Calu3 (cell line): ENCODE results near the gene CDK12. TPM values are rescaled to one million over a fixed set of nuclear protein-coding genes. Genes with fewer than 3 reads are reported as not detected.

Experiments
- BruUV-seq: library from RNA; stranded (reverse); fragments of 400-500 nt; replicated peaks from 2 replicates; lab custom pipeline; 2021; lab: Mats Ljungman, UMichigan
- CTCF ChIA-PET: fragments of 300-600 bp; sonication (Branson Sonifier 250); formaldehyde crosslinking; loops from one replicate; lab custom pipeline; 2022; ENCODE audit warnings: antibody characterized with exemption; lab: Charles Lee
- DNase-seq: peaks from one replicate; pipeline ENCODE4 v3.0.0; 2022
- H3K27ac Mint-ChIP-seq: one replicate; pipeline ENCODE4 v1.8.0; 2022; ENCODE audit warnings: mixed read lengths; ENCODE audit not compliant: unreplicated experiment
- H3K27me3 Mint-ChIP-seq: one replicate; pipeline ENCODE4 v1.8.0; 2022; ENCODE audit warnings: mixed read lengths; ENCODE audit not compliant: unreplicated experiment
- H3K36me3 Mint-ChIP-seq: one replicate; pipeline ENCODE4 v1.8.0; 2022; ENCODE audit warnings: mild to moderate bottlenecking, moderate library complexity, mixed read lengths; ENCODE audit not compliant: insufficient read depth, unreplicated experiment
- H3K4me1 Mint-ChIP-seq: one replicate; pipeline ENCODE4 v1.8.0; 2022; ENCODE audit warnings: mild to moderate bottlenecking, low read depth, mixed read lengths; ENCODE audit not compliant: unreplicated experiment
- H3K4me3 Mint-ChIP-seq: one replicate; pipeline ENCODE4 v1.8.0; 2022; ENCODE audit warnings: mild to moderate bottlenecking, low read depth, moderate library complexity, mixed read lengths; ENCODE audit not compliant: unreplicated experiment
- H3K9me3 Mint-ChIP-seq: one replicate; pipeline ENCODE4 v1.8.0; 2022; ENCODE audit warnings: low read depth, mixed read lengths; ENCODE audit not compliant: unreplicated experiment
- intact Hi-C: fragments of 100-400 bp; cut with micrococcal nuclease; formaldehyde crosslinking; loops from one replicate; pipeline ENCODE4 v1.10.0; 2022; ENCODE audit not compliant: unreplicated experiment
- total RNA-seq: library from RNA; stranded (reverse); gene quantifications from 2 replicates; pipeline ENCODE4 v1.2.3, GENCODE V29; 2022
- TF ChIP-seq, protein P1 (sequence below): fragments of 200-600 bp; IDR thresholded peaks from one replicate; pipeline ENCODE4 v1.8.0; 2022; ENCODE audit warnings: antibody characterized with exemption; ENCODE audit not compliant: unreplicated experiment

CDK12 gene
- total RNA-seq, 1 experiment from 2014 or later: 321 TPM

DNA sequence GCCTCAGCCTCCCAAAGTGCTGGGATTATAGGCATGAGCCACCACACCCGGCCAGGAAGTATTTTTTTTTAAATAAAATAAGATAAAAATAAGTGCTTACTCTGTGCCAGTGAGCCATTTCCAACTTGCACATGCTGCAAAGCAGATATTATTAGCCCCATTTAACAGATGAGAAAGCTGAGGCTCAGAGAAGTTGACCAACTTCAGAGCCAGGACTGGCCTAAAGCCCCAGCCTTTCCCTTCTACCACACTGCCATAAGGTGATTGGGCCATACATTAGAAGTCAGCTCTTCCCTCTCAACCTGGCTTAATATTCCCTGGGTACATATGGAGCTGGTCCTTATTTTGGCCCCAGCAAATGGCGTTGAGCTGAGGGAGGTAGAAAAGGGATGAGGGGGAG, 121.4 kb downstream of the CDK12 start:
- H3K27me3 Mint-ChIP-seq: peaks cover 86% of the 10 kb centered on the region
- no peaks in the 10 kb centered on the region for H3K4me1 Mint-ChIP-seq
- no peak for DNase-seq
- no peaks in the 10 kb centered on the region for H3K9me3 Mint-ChIP-seq
- BruUV-seq: no TSS peak
- TF ChIP-seq, protein P1, sequence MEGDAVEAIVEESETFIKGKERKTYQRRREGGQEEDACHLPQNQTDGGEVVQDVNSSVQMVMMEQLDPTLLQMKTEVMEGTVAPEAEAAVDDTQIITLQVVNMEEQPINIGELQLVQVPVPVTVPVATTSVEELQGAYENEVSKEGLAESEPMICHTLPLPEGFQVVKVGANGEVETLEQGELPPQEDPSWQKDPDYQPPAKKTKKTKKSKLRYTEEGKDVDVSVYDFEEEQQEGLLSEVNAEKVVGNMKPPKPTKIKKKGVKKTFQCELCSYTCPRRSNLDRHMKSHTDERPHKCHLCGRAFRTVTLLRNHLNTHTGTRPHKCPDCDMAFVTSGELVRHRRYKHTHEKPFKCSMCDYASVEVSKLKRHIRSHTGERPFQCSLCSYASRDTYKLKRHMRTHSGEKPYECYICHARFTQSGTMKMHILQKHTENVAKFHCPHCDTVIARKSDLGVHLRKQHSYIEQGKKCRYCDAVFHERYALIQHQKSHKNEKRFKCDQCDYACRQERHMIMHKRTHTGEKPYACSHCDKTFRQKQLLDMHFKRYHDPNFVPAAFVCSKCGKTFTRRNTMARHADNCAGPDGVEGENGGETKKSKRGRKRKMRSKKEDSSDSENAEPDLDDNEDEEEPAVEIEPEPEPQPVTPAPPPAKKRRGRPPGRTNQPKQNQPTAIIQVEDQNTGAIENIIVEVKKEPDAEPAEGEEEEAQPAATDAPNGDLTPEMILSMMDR: no peak
- H3K36me3 Mint-ChIP-seq: no peaks in the 10 kb centered on the region
- intact Hi-C loops: no loop called here
- H3K27ac Mint-ChIP-seq: no peak overlapping the region
- CTCF ChIA-PET: interaction anchor here (0.5 to 76.7 kb wide), 8 partner anchors 9 to 302 kb away, joined by 3 to 42089 read pairs (median 4); partner anchors contain the start of genes ERBB2, GRB7, MIEN1 and PGAP3
- no peak overlapping the region for H3K4me3 Mint-ChIP-seq

Other genes with a start within 250 kb of the CDK12 start
- not detected in 2 replicates for gene STAC2, start 235.5 kb upstream of the CDK12 start, total RNA-seq
- 70.3 and 71.5 TPM in 2 replicates for gene FBXL20, start 59.9 kb upstream of the CDK12 start, total RNA-seq
- gene MED1, start 10.2 kb upstream of the CDK12 start, total RNA-seq: 227 and 230 TPM in 2 replicates
- not detected in 2 replicates for gene NEUROD2, start 146.4 kb downstream of the CDK12 start, total RNA-seq
- gene PPP1R1B, start 165.5 kb downstream of the CDK12 start, total RNA-seq: 8.3 and 11.1 TPM in 2 replicates
- gene STARD3, start 175.7 kb downstream of the CDK12 start, total RNA-seq: 2,579 and 2,697 TPM in 2 replicates
- gene TCAP, start 203.9 kb downstream of the CDK12 start, total RNA-seq: 51.5 and 61.1 TPM in 2 replicates
- gene PNMT, start 207.0 kb downstream of the CDK12 start, total RNA-seq: 1.3 and 3.2 TPM in 2 replicates
- 1,186 and 1,276 TPM in 2 replicates for gene PGAP3, start 226.6 kb downstream of the CDK12 start, total RNA-seq
- gene ERBB2, start 238.6 kb downstream of the CDK12 start, total RNA-seq: 4,829 and 4,830 TPM in 2 replicates